WTC11 (cell line): Measurements from ENCODE around the gene HIF1A. TPM values are rescaled to one million over a fixed set of nuclear protein-coding genes. Genes with fewer than 3 reads are reported as not detected.

ENCODE experiments used
- ATAC-seq: fragments of 200-7000 bp; cut with Tn5 transposase; 2 replicates; pipeline ENCODE4 v1.10.0; 2021; ENCODE audit warnings: mild to moderate bottlenecking, moderate library complexity
- CTCF ChIA-PET: fragments of 300-600 bp; sonication (Branson Sonifier 250); formaldehyde crosslinking; loops from one replicate; lab custom pipeline; 2021; ENCODE audit warnings: antibody characterized with exemption; lab: Charles Lee
- POLR2A ChIA-PET: fragments of 350-600 bp; sonication (Branson Sonifier 250); formaldehyde crosslinking; loops from one replicate; lab custom pipeline; 2021; ENCODE audit warnings: antibody characterized with exemption; lab: Charles Lee
- DNase-seq: peaks from one replicate; pipeline ENCODE4 v3.0.0; 2021; ENCODE audit warnings: low spot score
- H3K27ac Mint-ChIP-seq: 2 replicates; pipeline ENCODE4 v1.8.0; 2021; ENCODE audit warnings: mixed read lengths
- H3K27me3 Mint-ChIP-seq: 2 replicates; pipeline ENCODE4 v1.8.0; 2021; ENCODE audit warnings: low read depth, mild to moderate bottlenecking, moderate library complexity, mixed read lengths
- H3K36me3 Mint-ChIP-seq: 2 replicates; pipeline ENCODE4 v1.8.0; 2021; ENCODE audit warnings: mixed read lengths
- H3K4me1 Mint-ChIP-seq: 2 replicates; pipeline ENCODE4 v1.8.0; 2022; ENCODE audit warnings: mixed read lengths
- H3K4me3 Mint-ChIP-seq: 2 replicates; pipeline ENCODE4 v1.8.0; 2021; ENCODE audit warnings: mild to moderate bottlenecking, moderate library complexity, mixed read lengths
- H3K9me3 Mint-ChIP-seq: 2 replicates; pipeline ENCODE4 v1.8.0; 2021; ENCODE audit warnings: mixed read lengths
- ARID4B ChIP-seq: sonication (generic); formaldehyde crosslinking; IDR thresholded peaks from 2 replicates; pipeline ENCODE4 v1.8.0; 2023; ENCODE audit warnings: missing genetic modification reagents, mild to moderate bottlenecking, borderline replicate concordance
- ATF2 ChIP-seq: sonication (generic); formaldehyde crosslinking; IDR thresholded peaks from 2 replicates; pipeline ENCODE4 v1.8.1; 2022; ENCODE audit warnings: low read depth, missing genetic modification reagents, borderline replicate concordance
- ATF6 ChIP-seq: sonication (generic); formaldehyde crosslinking; IDR thresholded peaks from 2 replicates; pipeline ENCODE4 v1.8.1; 2023; ENCODE audit warnings: mild to moderate bottlenecking, missing genetic modification reagents
- CDX4 ChIP-seq: fragments of 250-450 bp; sonication (Bioruptor Pico); IDR thresholded peaks from 2 replicates; pipeline ENCODE4 v1.9.0; 2021; ENCODE audit warnings: moderate library complexity, mild to moderate bottlenecking, inconsistent platforms, borderline replicate concordance
- E2F1 ChIP-seq: sonication (generic); formaldehyde crosslinking; IDR thresholded peaks from 2 replicates; pipeline ENCODE4 v1.8.0; 2022; ENCODE audit warnings: mild to moderate bottlenecking, missing genetic modification reagents
- ERG ChIP-seq: fragments of 250-450 bp; sonication (Bioruptor Pico); IDR thresholded peaks from 2 replicates; pipeline ENCODE4 v1.8.0; 2021; ENCODE audit warnings: mild to moderate bottlenecking
- FOXJ3 ChIP-seq: sonication (generic); formaldehyde crosslinking; IDR thresholded peaks from 2 replicates; pipeline ENCODE4 v1.9.0; 2021; ENCODE audit warnings: missing genetic modification reagents, mild to moderate bottlenecking, borderline replicate concordance
- GTF2I ChIP-seq: fragments of 250-450 bp; sonication (Bioruptor Pico); conservative IDR thresholded peaks from 2 replicates; pipeline ENCODE4 v1.4.0; 2021; ENCODE audit warnings: mild to moderate bottlenecking
- MLX ChIP-seq: sonication (generic); formaldehyde crosslinking; IDR thresholded peaks from 2 replicates; pipeline ENCODE4 v1.8.1; 2023; ENCODE audit warnings: mild to moderate bottlenecking, missing genetic modification reagents, moderate library complexity
- NFE2L1 ChIP-seq: sonication (generic); formaldehyde crosslinking; IDR thresholded peaks from 2 replicates; pipeline ENCODE4 v1.8.1; 2023; ENCODE audit warnings: missing genetic modification reagents
- PRDM15 ChIP-seq: sonication (generic); formaldehyde crosslinking; IDR thresholded peaks from 2 replicates; pipeline ENCODE4 v1.8.0; 2022; ENCODE audit warnings: missing genetic modification reagents
- TEAD4 ChIP-seq: sonication (generic); formaldehyde crosslinking; IDR thresholded peaks from 2 replicates; pipeline ENCODE4 v1.8.0; 2022; ENCODE audit warnings: mild to moderate bottlenecking, missing genetic modification reagents
- ZNF532 ChIP-seq: fragments of 250-450 bp; sonication (Bioruptor Pico); IDR thresholded peaks from 2 replicates; pipeline ENCODE4 v1.9.0; 2021; ENCODE audit warnings: mild to moderate bottlenecking, borderline replicate concordance
- ZNF671 ChIP-seq: fragments of 250-450 bp; sonication (Bioruptor Pico); IDR thresholded peaks from 2 replicates; pipeline ENCODE4 v1.8.0; 2021; ENCODE audit warnings: mild to moderate bottlenecking
- ZSCAN18 ChIP-seq: fragments of 250-450 bp; sonication (Bioruptor Pico); IDR thresholded peaks from 2 replicates; pipeline ENCODE4 v2.1.2; 2022; ENCODE audit warnings: mild to moderate bottlenecking, moderate library complexity
- total RNA-seq: library from RNA; stranded (reverse); gene quantifications from 3 replicates; pipeline ENCODE4 v1.2.3, GENCODE V29; 2021

HIF1A gene
- total RNA-seq, 1 experiment from 2014 or later, result 165 TPM

GRCh38 chr14:61769893-61770292, 74.6 kb downstream of the HIF1A start:
- ChIA-PET POLR2A (interaction anchor here (0.6 kb wide), 1 partner anchor 958 kb away, joined by 4 read pairs; no protein-coding TSS in a partner anchor), CTCF (no interaction called here)
- TF ChIP-seq MLX (CRISPR knock-in tag), result no peak
- no peak for TF ChIP-seq ZSCAN18 (CRISPR knock-in tag)
- no peak for TF ChIP-seq E2F1 (CRISPR knock-in tag)
- TF ChIP-seq ARID4B, result no peak
- TF ChIP-seq ATF2 (CRISPR knock-in tag), result no peak
- no peak for TF ChIP-seq GTF2I
- no peak for TF ChIP-seq ATF6
- no peak for TF ChIP-seq CDX4
- TF ChIP-seq PRDM15 (CRISPR knock-in tag), result no peak
- no peak for TF ChIP-seq ZNF532 (CRISPR knock-in tag)
- no peak for TF ChIP-seq ZNF671 (CRISPR knock-in tag)
- TF ChIP-seq TEAD4, result no peak
- TF ChIP-seq NFE2L1 (CRISPR knock-in tag), result no peak
- TF ChIP-seq ERG (CRISPR knock-in tag), result no peak
- no peak for TF ChIP-seq FOXJ3 (CRISPR knock-in tag)
- Mint-ChIP-seq H3K4me3 (no peak overlapping the region), H3K9me3 (no peaks in the 10 kb centered on the region), H3K27ac (no peak overlapping the region), H3K4me1 (peaks cover 18% of the 10 kb centered on the region), H3K36me3 (peaks cover 59% of the 10 kb centered on the region), H3K27me3 (no peaks in the 10 kb centered on the region)
- DNase-seq, result no peak
- ATAC-seq, result no peak
